ENCODE results near the gene TXNDC9. TPM values are rescaled to one million over a fixed set of nuclear protein-coding genes. Genes with fewer than 3 reads are reported as not detected.
"Not testable (repeated sequence)": the region's sequence is repeated elsewhere in the genome, so short reads cannot be mapped to it uniquely, and the experiment has no call there.

The TXNDC9 gene
- total RNA-seq, 1 donor: 18.9 TPM

DNA sequence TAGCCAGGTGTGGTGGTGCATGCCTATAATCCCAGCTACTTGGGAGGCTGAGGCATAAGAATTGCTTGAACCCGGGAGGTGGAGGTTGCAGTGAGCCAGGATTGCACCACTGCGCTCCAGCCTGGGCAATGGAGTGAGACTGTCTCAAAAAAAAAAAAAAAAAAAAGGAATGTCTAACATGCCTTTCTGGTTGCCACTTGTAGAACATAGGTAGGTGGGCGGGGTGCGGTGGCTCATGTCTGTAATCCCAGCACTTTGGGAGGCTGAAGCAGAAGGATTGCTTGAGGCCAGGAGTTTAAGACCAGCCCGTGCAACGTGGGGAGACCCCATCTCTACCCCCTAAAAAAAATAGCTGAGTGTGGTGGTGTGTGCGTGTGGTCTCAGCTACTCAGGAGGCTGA is 9.3 kb upstream of the TXNDC9 start:
- H3K4me1 ChIP-seq (ENCODE audit: insufficient read depth, low read length); H3K4me3 ChIP-seq (ENCODE audit: low read length); H3K27me3 ChIP-seq (ENCODE audit: insufficient read depth, low read length); H3K9me3 ChIP-seq (ENCODE audit: low read depth, low read length): not testable (repeated sequence)

DNA sequence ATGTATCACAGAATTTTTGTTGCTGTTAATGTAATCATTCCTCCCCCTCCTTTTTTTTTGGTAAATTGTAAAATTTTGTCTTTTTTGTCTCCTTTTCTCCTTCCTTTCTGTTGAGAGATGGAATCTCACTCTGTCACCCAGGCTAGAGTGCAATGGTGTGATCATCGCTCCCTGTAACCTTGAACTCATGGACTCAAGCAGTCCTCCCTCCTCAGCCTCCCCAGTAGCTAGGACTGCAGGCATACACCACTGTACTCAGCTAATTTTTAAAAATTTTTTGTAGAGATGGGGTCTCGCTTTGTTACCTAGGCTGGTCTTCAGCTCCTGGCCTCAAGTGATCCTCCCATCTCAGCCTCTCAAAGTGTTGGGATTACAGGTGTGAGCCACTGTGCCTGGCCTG is 6.4 kb upstream of the TXNDC9 start:
- H3K27me3 ChIP-seq (ENCODE audit: insufficient read depth, low read length): no peaks in the 10 kb centered on the region
- H3K4me3 ChIP-seq (ENCODE audit: low read length): no peak overlapping the region
- H3K9me3 ChIP-seq (ENCODE audit: low read depth, low read length): no peaks in the 10 kb centered on the region
- H3K4me1 ChIP-seq (ENCODE audit: insufficient read depth, low read length): peaks cover 14% of the 10 kb centered on the region

GRCh38 chr2:99340669-99341236 is 4.6 kb upstream of the TXNDC9 start:
- H3K9me3 ChIP-seq (ENCODE audit: low read depth, low read length): no peaks in the 10 kb centered on the region
- H3K4me3 ChIP-seq (ENCODE audit: low read length): no peak overlapping the region
- no peaks in the 10 kb centered on the region for H3K27me3 ChIP-seq (ENCODE audit: insufficient read depth, low read length)

DNA sequence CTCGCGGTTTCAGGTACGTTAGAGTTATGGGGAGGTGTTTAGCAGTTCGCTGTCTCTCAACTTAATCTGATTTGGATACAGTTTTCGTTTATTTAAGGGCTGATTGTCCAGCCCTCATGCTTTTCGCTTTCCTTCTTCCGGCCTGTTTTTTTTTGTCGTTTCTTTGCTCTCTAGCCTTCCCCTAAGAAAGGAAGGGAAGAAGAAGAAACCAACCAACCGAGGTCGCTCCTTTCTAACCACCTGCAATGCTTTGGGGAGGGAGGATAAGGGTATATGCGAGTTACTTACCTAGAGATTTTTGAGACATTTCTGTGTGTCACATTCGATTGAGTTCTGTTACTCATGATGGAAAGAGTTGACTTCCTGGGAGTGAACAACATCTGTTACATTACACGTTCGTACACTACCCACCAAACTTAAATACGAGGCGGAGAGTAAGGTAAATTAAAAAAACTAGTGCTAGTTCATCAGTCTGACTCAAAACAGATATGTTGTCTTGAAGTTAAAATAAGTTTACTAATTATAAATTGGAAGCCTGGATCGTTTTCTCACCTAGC is 2.0 kb upstream of the TXNDC9 start:
- Histone ChIP-seq H3K4me3 (ENCODE audit: low read length) (peak overlapping the region; percentile 70), H3K4me1 (ENCODE audit: insufficient read depth, low read length) (peaks cover 37% of the 10 kb centered on the region), H3K9me3 (ENCODE audit: low read depth, low read length) (no peaks in the 10 kb centered on the region), H3K27me3 (ENCODE audit: insufficient read depth, low read length) (no peaks in the 10 kb centered on the region)

More at GRCh38 chr2:99340669-99341236, 4.6 kb upstream of the TXNDC9 start:
- H3K4me1 ChIP-seq (ENCODE audit: insufficient read depth, low read length): peaks cover 20% of the 10 kb centered on the region

DNA sequence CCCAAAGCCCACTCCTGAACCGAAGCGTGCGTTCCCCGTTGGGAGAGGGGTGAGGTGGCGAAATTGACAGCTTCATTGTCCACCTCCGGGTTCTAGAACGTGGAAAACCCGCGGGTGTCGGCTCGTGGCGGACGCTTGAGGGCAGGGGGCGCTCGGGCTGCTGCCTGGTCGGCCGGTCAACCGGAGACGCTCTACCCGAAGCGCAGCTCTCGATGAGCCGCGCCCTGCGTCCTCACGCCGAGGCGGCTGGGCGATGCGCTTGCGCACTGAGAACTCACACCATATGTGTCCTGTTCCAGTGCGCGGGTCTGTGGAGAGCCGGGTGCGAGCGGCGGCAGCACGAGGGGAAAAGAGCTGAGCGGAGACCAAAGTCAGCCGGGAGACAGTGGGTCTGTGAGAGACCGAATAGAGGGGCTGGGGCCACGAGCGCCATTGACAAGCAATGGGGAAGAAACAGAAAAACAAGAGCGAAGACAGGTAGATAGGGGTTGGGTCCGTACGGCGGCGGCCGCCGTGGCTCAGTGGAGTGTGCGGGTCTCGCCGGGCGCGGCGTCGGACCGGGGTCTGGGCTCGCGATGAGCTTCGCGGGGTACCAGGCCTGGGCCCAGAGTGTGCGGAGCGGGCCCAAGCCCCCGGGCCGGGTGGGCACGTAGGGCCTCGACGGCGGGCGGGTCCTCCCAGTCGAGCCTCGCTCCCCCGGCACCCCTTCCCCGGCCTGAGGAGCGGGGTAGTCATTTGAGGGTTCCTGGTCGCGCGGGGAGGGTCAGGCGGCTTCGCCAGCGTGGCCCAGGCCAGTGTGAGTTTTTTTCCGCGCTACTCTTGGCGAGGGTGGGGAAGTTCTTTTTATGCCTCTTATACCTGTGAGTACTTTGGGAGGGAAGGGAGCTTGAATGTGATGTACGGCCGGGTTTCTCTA is 1.2 kb upstream of the TXNDC9 start, which contains the start of gene EIF5B:
EIF5B (plus strand) TSS at position 277 of the 916 bp plus-strand sequence; CDS start at position 443, 166 bp downstream.
- Histone ChIP-seq H3K4me1 (ENCODE audit: insufficient read depth, low read length) (peaks cover 37% of the 10 kb centered on the region), H3K4me3 (ENCODE audit: low read length) (peak within 1 kb of the TSS; percentile 70), H3K9me3 (ENCODE audit: low read depth, low read length) (no peaks in the 10 kb centered on the region), H3K27me3 (ENCODE audit: insufficient read depth, low read length) (no peaks in the 10 kb centered on the region)

DNA sequence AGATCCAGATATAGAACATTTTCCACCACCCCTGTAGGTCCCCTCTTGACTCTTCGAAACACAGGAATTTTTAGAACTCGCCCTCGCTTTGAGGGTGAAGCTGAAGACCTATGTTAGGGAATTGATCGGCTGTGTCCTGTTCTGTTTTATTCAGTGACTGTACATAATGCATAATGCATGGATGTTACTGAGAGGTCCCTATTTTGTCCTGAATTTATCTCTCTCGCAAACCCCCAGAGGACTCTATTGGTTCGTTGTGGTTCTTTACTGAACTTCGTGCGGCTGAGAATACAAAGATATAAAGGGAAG is 625 bp upstream of the TXNDC9 start:
- H3K27me3 ChIP-seq (ENCODE audit: insufficient read depth, low read length): no peaks in the 10 kb centered on the region
- peaks cover 37% of the 10 kb centered on the region for H3K4me1 ChIP-seq (ENCODE audit: insufficient read depth, low read length)
- H3K4me3 ChIP-seq (ENCODE audit: low read length): peak overlapping the region; percentile 70
- H3K9me3 ChIP-seq (ENCODE audit: low read depth, low read length): no peaks in the 10 kb centered on the region

DNA sequence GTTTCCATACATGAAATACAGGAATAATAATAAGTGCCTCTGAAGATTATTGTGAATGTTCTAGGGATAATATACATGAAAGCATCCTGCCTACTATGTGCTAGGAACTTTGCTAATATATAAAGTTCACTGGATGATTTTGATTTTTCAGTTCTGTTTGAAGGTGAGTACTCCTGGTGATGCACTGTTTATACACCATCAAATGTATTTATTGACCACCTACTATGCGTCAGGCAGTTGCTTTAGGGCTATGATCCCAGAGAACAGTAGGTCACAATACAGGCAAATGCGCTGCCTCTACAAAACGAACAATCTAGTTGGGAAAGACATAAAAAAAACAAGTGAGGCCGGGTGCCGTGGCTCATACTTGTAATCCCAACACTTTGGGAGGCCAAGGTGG is 10.7 kb downstream of the TXNDC9 start:
- Histone ChIP-seq H3K9me3 (ENCODE audit: low read depth, low read length) (no peaks in the 10 kb centered on the region), H3K27me3 (ENCODE audit: insufficient read depth, low read length) (no peaks in the 10 kb centered on the region), H3K4me1 (ENCODE audit: insufficient read depth, low read length) (no peaks in the 10 kb centered on the region), H3K4me3 (ENCODE audit: low read length) (no peak overlapping the region)

GRCh38 chr2:99317873-99318200 is 18.3 kb downstream of the TXNDC9 start:
- H3K4me1 ChIP-seq (ENCODE audit: insufficient read depth, low read length); H3K9me3 ChIP-seq (ENCODE audit: low read depth, low read length); H3K4me3 ChIP-seq (ENCODE audit: low read length); H3K27me3 ChIP-seq (ENCODE audit: insufficient read depth, low read length): not testable (repeated sequence)

DNA sequence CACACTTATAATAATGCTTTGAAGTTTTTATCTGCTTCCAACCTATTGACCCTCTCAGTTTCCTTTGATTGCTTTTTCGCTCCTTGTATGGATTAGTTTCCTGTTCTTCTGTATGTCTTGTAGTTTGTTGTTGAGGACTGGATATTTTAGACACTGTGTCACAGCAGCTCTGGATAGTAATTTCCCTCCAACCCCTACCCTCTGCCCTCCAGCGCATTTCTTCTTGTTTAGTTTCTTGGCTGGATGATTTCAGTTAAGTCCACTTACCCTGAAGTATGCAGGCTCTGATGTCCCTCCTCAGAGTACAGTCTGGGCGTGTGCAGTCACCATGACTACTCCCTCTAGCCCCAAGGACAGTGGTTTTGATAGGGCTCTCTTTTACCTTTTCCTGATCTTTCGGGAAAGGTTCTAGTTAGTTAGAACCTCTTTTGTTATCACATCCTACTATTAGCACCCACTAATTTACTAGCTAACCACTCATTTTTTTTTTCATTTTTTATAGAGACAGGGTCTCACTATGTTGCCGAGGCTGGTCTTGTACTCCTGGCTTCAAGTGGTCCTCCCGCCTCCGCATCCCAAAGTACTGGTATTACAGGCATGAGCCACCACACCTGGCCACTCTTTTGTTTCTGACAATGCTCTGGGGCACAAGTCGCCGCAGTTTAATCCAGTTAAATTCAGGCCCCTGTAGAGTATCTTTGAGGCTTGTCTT is 18.8 kb downstream of the TXNDC9 start:
- Histone ChIP-seq H3K4me1 (ENCODE audit: insufficient read depth, low read length) (no peaks in the 10 kb centered on the region), H3K9me3 (ENCODE audit: low read depth, low read length) (no peaks in the 10 kb centered on the region), H3K27me3 (ENCODE audit: insufficient read depth, low read length) (no peaks in the 10 kb centered on the region), H3K4me3 (ENCODE audit: low read length) (no peak overlapping the region)

GRCh38 chr2:99301097-99301496 is 35.0 kb downstream of the TXNDC9 start, which contains the start of gene LYG1:
TSS of gene LYG1 (minus strand) at chr2:99301197. CDS start at chr2:99295670, 5,527 bp downstream.
- not testable (repeated sequence) for H3K4me1 ChIP-seq (ENCODE audit: insufficient read depth, low read length); H3K27me3 ChIP-seq (ENCODE audit: insufficient read depth, low read length); H3K4me3 ChIP-seq (ENCODE audit: low read length); H3K9me3 ChIP-seq (ENCODE audit: low read depth, low read length)

DNA sequence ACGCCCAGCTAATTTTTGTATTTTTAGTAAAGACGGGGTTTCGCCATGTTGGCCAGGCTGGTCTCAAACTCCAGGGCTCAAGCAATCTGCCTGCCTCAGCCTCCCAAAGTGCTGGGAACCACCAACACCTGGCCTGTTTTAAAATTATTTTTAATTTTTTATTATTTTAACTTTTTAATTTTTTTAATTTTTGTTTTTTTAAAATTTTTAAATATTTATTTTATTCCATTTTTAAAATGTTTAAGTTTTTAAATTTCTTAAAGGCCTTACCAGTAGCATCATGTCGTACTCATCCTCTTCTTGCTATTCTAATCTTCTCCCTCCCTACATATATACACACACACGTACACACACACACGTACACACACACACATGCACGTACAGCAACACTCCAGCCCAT is 36.6 kb downstream of the TXNDC9 start:
- Histone ChIP-seq H3K4me3 (ENCODE audit: low read length) (no peak overlapping the region), H3K4me1 (ENCODE audit: insufficient read depth, low read length) (no peaks in the 10 kb centered on the region), H3K9me3 (ENCODE audit: low read depth, low read length) (no peaks in the 10 kb centered on the region), H3K27me3 (ENCODE audit: insufficient read depth, low read length) (no peaks in the 10 kb centered on the region)

DNA sequence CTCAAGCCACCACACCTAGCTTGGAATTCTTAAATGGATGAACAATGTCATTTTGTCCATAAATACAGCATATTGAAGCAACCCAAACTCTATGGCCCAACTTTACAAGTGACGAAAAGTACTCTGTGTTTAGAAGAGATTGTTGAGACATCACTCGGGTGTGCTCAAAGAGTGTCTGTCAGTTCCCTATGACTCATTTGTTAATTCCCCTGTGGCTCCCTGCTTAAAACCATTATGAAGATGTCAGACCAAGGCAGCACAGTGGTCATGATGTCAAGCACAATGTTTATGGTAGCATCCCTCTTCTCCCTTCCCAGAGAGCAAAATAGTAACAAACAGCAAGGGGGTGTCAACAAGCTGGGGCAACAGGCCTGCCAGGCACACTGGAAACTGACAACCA is 38.1 kb downstream of the TXNDC9 start:
- no peak overlapping the region for H3K4me3 ChIP-seq (ENCODE audit: low read length)
- H3K9me3 ChIP-seq (ENCODE audit: low read depth, low read length): no peaks in the 10 kb centered on the region
- no peaks in the 10 kb centered on the region for H3K4me1 ChIP-seq (ENCODE audit: insufficient read depth, low read length)
- no peaks in the 10 kb centered on the region for H3K27me3 ChIP-seq (ENCODE audit: insufficient read depth, low read length)

DNA sequence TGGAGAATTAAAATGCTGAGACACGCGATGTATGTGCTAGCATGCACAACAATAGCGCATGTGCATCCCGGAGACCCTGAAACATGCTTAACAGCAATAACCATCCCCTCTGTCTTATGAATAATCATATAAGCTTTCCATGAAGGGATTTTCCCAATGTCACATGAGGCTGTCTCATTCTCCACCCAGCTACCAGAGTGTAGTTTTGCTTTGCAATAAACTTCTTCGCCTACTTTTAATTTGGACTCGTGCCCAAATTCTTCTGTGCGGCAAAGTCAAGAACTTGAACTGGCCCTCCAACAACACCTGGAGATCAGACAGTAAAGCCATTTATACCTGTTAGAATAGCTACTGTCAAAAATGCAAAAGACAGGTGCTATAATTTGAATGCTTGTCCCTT is 50.6 kb downstream of the TXNDC9 start:
- H3K27me3 ChIP-seq (ENCODE audit: insufficient read depth, low read length): no peaks in the 10 kb centered on the region
- H3K4me1 ChIP-seq (ENCODE audit: insufficient read depth, low read length): no peaks in the 10 kb centered on the region
- no peak overlapping the region for H3K4me3 ChIP-seq (ENCODE audit: low read length)
- H3K9me3 ChIP-seq (ENCODE audit: low read depth, low read length): no peaks in the 10 kb centered on the region

- Histone ChIP-seq H3K4me1 (ENCODE audit: insufficient read depth, low read length) (no peaks in the 10 kb centered on the region), H3K27me3 (ENCODE audit: insufficient read depth, low read length) (no peaks in the 10 kb centered on the region), H3K9me3 (ENCODE audit: low read depth, low read length) (peaks cover 10% of the 10 kb centered on the region), H3K4me3 (ENCODE audit: low read length) (no peak overlapping the region)
These were observed 56.0 kb downstream of the TXNDC9 start for GRCh38 chr2:99279969-99280695.

Measured in mononuclear cell (primary cell).